GM19467 (cell line): ENCODE data around the gene TEDC2.

Experiments
- ATAC-seq: cut with Tn5 transposase; IDR thresholded peaks from one replicate; pipeline ENCODE4 v1.9.1; 2021; ENCODE audit warnings: mild to moderate bottlenecking, moderate library complexity; ENCODE audit not compliant: unreplicated experiment

TEDC2 gene

GRCh38 chr16:2492292-2492691 is 32.4 kb downstream of the TEDC2 start:
- ATAC-seq = no peak

DNA sequence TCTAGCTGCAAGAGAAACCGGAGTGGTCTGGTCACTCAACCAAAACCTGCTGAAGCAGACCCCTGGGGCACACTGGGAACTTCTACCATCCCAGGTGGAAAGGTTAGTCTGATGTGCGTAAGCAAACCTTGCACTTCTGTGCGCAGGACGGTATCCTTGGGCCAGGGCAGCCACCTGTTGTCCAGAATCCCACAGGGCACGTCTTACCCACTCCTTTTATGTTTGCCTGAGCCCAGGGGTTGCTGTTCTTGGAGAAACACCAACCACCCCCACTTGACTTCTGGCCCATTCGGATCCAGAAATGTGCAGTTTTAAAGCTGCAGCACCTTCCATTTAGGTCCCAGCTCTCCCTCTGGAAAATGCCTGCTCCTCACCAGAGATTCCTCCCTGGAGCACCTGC is 33.7 kb downstream of the TEDC2 start:
- ATAC-seq = no peak

- ATAC-seq = no peak
These were observed 34.7 kb downstream of the TEDC2 start for GRCh38 chr16:2494616-2495015.

GRCh38 chr16:2495041-2495440 is 35.1 kb downstream of the TEDC2 start:
- no peak for ATAC-seq

- no peak for ATAC-seq
These were observed 36.6 kb downstream of the TEDC2 start for GRCh38 chr16:2496223-2497115.

DNA sequence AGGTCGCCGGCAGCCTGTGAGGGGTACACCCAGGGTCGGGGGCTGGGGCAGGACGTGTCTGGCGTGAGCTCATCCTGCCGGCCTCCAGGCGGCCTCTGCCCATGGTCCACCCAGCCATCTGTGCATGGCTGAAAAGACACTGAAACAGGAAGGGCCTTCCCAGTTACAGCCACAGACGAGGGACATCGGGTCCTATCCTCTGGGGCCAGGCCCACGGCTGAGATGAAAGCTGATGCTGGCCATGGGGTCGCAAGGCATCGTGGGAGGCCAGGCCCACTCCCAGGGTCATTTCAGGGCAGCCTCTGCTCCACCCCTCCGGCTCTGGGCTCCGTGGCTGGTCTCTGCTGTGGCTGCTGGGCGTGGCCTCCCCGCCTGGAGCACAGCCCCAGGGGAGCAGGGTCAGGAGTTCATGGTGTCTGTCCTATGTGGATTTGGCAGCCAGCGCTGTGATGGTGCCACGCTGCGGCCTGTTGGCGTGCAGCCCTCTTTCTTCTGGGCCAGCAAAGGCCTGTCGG is 37.3 kb downstream of the TEDC2 start:
- no peak for ATAC-seq

GRCh38 chr16:2497695-2498484 is 38.0 kb downstream of the TEDC2 start:
- ATAC-seq = no peak

DNA sequence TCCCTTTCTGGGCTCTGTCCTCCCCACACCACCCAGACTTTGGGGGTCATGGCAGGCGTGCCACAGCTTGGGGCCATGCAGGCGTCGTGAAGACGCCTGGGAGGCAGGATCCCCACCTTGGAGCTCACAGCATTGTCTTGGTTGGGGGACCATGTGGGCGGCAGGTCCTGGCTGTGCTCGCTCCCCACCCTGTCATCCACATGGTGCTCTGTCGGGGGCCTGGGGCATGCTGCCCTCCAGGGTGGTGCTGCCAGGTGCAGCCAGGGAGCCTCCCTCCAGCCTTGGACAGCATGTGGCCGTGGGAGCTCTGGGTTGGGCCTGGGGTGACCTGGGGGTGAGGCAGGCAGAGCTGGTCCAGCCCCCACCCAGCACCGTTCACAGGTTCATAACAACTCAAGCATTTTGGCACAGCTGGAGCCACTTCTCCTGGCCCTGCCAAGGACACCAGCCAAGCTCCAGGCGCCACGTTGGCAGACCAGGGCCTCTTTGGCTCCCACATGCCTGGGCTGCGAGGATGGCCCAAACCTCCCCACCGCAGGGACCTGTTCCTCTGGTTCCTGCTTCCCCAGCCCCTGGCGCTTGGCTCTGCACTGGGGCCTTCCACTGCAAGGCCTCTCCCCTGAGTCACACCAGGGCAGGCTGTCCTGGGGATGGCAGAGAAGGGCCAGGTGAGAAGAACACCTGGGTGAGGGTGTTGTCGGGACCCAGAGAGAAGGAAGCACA is 38.8 kb downstream of the TEDC2 start:
- no peak for ATAC-seq

- no peak for ATAC-seq
These were observed 39.5 kb downstream of the TEDC2 start for GRCh38 chr16:2499454-2499853.

DNA sequence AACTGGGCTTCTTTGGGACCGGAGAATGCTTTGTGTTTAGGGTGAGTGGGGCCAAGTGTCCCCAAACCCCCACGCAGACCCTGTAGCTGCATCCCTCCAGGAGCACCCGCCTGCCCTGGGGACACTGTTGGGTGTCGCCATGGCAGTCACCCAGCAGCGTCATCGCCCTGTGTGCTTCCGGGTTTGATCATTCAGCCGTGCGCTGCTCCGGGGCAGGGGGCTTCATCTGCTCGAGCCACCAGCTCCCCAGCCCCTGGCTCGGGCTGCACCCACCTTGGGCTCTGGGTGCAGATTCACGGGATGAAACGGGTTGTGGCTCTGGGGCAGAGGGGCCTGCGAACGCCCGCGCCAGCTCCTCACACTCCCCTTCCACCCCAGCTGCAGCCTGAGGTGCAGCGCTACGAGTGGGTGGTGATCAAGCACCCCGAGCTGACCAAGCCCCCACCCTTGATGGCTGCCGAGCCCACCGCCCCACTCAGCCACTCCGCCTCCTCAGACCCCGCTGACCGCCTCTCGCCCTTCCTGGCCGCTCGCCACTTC is 40.1 kb downstream of the TEDC2 start:
- ATAC-seq = no peak

GRCh38 chr16:2500430-2500917 is 40.6 kb downstream of the TEDC2 start:
- no peak for ATAC-seq

DNA sequence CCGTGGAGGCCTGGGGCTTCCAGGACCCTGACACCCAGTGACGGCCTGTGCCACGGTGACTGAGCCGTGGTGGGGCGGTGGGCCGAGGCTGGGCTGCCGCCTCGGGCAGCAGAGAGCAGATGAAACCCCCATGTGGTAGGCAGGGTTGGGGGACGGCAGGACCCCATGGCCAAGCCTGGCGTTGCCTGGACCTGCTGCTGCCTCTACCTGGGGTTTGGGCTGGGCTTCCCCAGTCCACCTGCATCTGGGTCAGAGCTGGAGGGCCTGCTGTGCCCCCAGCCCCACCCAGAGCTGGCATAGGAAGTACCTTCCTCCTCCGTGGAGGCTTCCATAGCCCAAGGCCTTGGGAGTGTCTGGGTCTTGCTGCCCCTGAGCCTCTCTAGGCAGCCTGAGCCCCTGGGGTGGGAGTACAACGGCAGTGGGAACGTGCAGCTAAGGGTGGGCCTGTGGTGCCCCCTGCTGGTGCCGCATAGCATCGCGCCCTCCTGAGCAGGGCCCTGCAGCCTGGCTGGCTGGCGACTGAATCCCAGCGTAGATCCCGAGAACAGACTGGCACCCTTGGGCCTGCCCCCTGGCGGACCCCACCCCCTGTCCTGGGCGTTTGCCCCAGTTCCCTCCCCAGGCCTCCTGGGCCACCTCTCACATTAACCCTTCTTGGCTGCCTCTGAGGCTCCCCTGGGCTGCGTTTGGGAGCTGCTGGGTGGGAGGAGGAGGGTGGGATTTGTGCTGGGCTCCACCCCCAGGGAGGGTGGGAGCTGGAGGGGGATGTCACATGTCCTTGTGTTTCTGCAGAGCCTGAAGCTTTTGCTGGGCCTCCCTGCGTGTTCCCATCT is 41.2 kb downstream of the TEDC2 start:
- no peak for ATAC-seq

DNA sequence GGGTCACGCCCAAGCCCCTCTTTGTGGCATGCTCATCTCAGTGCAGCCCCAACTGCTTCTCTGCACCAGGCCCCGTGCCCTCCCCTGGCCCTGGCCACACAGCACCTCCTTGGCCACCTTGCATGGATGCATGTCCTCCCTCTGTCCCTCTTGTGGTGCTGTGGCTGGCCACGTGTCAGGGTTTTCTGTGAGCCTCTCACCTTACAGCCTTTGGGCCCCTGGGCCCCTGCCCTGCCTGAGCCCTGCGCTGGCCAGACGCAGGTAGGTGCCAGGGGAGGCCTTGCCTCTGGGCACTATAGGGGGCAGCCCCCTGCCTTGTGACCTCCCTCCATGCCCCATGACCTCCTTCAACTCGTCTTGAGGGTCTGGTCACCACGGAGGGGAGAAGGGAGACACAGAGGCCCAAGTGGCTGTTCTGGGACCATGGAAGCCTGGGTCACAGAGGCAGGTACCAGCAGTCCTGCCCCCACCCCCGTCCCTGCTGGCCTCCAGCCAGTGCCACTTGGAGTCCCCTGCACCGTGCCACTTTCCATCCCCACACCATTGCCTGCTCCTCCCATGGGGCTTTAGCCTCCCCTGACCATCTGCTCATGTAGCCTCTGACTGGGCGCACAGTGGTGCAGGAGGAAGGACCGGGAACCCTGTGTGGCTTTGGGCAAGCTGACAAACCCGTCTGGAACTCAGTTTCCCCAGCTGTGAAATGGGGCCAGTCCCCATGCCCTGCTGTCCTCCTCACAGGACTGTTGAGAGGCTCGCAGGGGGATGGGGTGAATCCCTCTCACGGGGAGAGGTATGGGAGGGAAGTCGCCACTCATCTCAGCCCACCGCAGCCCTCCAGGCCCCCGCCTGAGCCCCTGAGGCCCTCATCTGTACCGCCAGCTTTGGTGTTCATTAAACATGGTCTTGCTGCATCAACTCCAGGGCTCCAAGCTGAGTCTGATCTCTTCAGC is 42.3 kb downstream of the TEDC2 start:
- ATAC-seq = no peak

- ATAC-seq = no peak
These were observed 45.8 kb downstream of the TEDC2 start for GRCh38 chr16:2505695-2506094.

- peak; percentile 49 for ATAC-seq
These were observed 47.2 kb downstream of the TEDC2 start for GRCh38 chr16:2507052-2507659.

DNA sequence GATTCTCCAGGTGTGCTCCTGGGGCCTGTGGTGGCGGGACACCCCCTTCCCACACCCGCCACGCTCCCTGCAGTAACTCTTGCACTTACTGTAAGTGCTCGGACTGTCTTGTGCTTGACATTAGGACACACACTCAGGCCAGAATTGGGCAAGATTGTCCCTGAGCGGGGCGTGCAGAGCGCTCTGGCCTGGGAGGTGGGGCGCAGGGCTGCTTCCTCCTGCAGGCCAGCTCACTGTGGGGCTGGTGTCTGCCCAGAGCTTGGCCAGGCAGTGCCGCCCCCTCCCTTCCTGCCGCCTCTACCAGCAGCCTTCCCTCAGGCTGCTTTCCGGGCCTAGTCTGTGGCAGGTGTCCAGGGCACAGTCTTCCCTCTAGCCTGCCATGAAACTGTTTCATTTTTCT is 47.8 kb downstream of the TEDC2 start:
- peak; percentile 6 for ATAC-seq

DNA sequence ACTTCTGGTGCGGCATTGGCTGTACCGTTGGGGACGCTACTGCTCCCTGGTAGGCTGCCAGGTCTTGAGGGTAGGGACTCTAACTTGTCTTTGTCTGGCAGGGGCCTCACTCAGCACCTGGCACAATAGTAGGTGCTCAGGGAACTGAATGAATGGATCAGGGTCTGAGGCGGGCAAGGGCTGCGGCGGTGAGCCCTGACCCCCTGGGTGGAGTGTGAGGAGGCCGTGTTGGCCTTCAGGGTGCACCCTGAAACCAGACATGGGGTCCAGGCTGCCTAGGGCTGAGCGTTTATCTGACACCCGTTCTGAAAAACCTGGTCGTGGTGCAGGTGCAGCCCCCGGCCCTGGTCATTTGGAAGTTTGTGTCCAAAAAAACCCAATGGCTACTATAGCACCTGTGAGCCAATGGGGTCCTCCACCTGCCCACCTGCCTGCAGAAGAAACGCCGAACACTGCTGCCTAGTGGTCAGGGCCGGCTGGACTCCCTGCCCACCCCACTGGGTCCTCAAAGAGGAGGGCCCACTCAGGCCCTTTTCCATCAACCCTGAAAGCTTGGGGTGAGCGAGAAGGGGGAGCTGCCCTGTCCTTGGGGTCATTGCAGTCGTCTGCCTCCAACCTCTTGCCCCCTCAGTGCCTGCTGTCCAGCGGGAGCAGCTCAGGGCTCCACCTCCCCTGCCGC is 49.0 kb downstream of the TEDC2 start:
- ATAC-seq = no peak
